ENCODE data around the gene STXBP2. TPM values are rescaled to one million over a fixed set of nuclear protein-coding genes. Genes with fewer than 3 reads are reported as not detected.

The STXBP2 gene
- total RNA-seq, 1 experiment from 2014 or later: 141 TPM

GRCh38 chr19:7685546-7686445, 48.9 kb downstream of the STXBP2 start (continued):
- TF ChIP-seq ZBTB33 (IDR thresholded peaks at IDR 0.05; ENCODE audit: extremely low read depth, insufficient replicate concordance, low read length): no peak
- no peak for TF ChIP-seq SP1 (IDR thresholded peaks at IDR 0.05; ENCODE audit: low read depth)

DNA sequence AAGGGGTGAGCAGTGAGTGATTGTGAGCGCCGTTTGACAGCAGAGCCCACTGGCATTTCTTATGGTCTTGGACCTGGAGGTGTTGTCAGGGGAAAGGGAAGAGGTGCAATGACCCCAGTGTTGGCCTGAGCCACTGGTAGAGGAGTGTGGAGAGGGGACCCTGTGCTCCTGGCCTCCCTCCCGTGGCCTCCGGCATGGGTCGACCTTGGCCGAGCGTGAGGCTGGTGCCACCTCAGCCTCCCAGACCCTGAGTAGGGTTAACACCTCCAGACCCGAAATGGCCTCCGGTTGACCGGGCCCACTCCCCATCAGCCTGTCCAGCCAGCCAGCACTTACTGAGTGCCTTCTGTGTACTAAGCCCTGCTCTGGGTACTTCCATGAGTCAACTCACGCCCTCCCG, 50.3 kb downstream of the STXBP2 start:
- Histone ChIP-seq H3K4me2 (ENCODE audit: low read length) (no peak overlapping the region), H3K27ac (ENCODE audit: low read depth, low read length) (no peak overlapping the region), H2AFZ (ENCODE audit: low read depth, low read length, poor library complexity, severe bottlenecking) (no peak overlapping the region), H3K36me3 (ENCODE audit: control insufficient read depth in 1 of 2, insufficient read depth in 2 of 2, low read length in 2 of 2) (peaks cover 4 to 9% of the 10 kb centered on the region in 2 experiments; a peak in 3 of 4 replicates), H3K79me2 (ENCODE audit: insufficient read depth, low read length) (peaks cover 7% of the 10 kb centered on the region; the same call in 1 of the 2 replicates), H3K9ac (ENCODE audit: low read length) (no peak overlapping the region), H4K20me1 (ENCODE audit: insufficient read depth) (no peaks in the 10 kb centered on the region), H3K9me3 (ENCODE audit: control insufficient read depth in 1 of 2, insufficient read depth in 1 of 2, low read depth in 1 of 2, low read length in 2 of 2) (peaks cover 0 to 5% of the 10 kb centered on the region in 2 experiments; a peak in 1 of 4 replicates), H3K9me2 (ENCODE audit: insufficient read depth) (no peaks in the 10 kb centered on the region), H3K27me3 (ENCODE audit: insufficient read depth, low read length) (no peaks in the 10 kb centered on the region), H3K4me3 (replicated peaks in 1 of 2; ENCODE audit: low read depth in 1 of 2, low read length in 2 of 2) (no peak overlapping the region), H3K4me1 (ENCODE audit: control insufficient read depth in 1 of 2, insufficient read depth in 2 of 2, low read length in 2 of 2) (peaks cover under 1% of the 10 kb centered on the region in 2 experiments; a peak in 3 of 4 replicates)
- RAD21 ChIA-PET (ENCODE audit: low non-redundant PET in 1 of 2, low total read pairs in 2 of 2, uncharacterized antibody in 2 of 2, unreplicated experiment in 2 of 2): no interaction called here
- ATAC-seq: no peak
- TF ChIP-seq CEBPB (IDR thresholded peaks at IDR 0.05; ENCODE audit: low read depth): no peak
- TF ChIP-seq ZFX (IDR thresholded peaks at IDR 0.05): no peak
- TF ChIP-seq CBX3 (IDR thresholded peaks at IDR 0.05; ENCODE audit: low read depth): no peak
- TF ChIP-seq RAD21 (IDR thresholded peaks at IDR 0.05; ENCODE audit: low read depth): no peak
- TF ChIP-seq, protein P1, sequence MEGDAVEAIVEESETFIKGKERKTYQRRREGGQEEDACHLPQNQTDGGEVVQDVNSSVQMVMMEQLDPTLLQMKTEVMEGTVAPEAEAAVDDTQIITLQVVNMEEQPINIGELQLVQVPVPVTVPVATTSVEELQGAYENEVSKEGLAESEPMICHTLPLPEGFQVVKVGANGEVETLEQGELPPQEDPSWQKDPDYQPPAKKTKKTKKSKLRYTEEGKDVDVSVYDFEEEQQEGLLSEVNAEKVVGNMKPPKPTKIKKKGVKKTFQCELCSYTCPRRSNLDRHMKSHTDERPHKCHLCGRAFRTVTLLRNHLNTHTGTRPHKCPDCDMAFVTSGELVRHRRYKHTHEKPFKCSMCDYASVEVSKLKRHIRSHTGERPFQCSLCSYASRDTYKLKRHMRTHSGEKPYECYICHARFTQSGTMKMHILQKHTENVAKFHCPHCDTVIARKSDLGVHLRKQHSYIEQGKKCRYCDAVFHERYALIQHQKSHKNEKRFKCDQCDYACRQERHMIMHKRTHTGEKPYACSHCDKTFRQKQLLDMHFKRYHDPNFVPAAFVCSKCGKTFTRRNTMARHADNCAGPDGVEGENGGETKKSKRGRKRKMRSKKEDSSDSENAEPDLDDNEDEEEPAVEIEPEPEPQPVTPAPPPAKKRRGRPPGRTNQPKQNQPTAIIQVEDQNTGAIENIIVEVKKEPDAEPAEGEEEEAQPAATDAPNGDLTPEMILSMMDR (IDR thresholded peaks at IDR 0.05 in 2 of 3, conservative IDR thresholded peaks at IDR 0.05 in 1 of 3; ENCODE audit: borderline replicate concordance in 1 of 3, insufficient read depth in 1 of 3, low read depth in 2 of 3, low read length in 2 of 3): no peak
- no peak for TF ChIP-seq SP1 (IDR thresholded peaks at IDR 0.05; ENCODE audit: low read depth)
- no peak for TF ChIP-seq EZH2 (IDR thresholded peaks at IDR 0.05)
- no peak for TF ChIP-seq ZNF274 (IDR thresholded peaks at IDR 0.05; ENCODE audit: low read depth, low read length)
- POLR2A ChIA-PET: no interaction called here
- CTCF ChIA-PET: no interaction called here
- intact Hi-C loops (cut with micrococcal nuclease): loop anchor here (10.0 kb wide), 1 partner anchor 332 kb away; no protein-coding TSS in a partner anchor
- BruUV-seq (replicated peaks): no TSS peak
- no peak for DNase-seq (ENCODE audit: low read depth, low spot score)
